ENCODE measurements around the gene ZNF552.
A peak's percentile ranks its signal among the peaks of the same experiment; 100 is the strongest.

The ZNF552 gene

DNA sequence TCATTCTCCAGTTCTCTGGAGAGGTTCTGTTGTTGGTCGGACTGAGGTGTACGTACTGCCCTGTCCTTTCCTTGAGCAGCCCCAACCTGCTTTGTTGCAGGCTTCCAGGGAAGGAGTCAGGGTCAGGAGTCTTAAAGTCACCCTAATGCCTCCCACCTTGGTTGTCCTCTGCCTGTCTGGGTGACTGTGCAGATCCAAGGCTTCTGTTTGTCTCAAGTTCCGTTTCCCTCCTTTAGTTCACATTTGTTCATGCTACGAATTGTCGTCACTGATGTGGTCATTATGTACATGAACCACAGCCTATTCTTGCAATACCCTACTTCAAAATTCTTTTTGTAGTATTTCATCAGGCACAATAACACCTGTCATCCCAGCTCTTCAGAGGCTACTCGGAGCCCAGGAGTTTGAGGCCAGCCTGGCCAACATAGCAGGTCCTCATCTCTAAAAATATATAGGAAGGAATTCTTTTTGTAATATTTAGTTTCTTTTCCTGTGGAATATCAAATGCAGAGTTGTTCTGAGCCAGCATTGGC lies 37.9 kb downstream of the ZNF552 start:
- no peak for DNase-seq (ENCODE audit: low read depth, low spot score)

- no peak for DNase-seq (ENCODE audit: low read depth, low spot score)
These were observed 41.2 kb downstream of the ZNF552 start for GRCh38 chr19:57773488-57773887.

DNA sequence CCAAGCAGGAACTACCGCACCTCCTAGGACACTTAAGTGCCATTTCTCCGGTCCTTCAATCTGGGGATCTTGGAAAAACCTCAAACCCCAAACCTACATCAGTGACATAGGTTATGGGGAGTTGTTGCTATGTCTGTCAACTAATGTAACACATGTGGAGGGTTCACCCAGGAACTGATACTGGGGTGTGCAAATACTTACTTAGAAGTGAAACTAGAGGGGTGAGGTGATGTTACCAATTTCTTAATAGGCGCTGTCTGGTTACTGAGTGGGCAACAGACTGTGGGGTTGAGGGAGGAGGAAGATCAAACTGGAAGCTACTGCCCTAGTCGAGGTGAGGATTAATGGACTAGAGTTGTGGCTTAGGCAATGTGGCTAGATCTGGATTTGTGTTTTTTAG lies 43.3 kb downstream of the ZNF552 start:
- no peak for DNase-seq (ENCODE audit: low read depth, low spot score)

DNA sequence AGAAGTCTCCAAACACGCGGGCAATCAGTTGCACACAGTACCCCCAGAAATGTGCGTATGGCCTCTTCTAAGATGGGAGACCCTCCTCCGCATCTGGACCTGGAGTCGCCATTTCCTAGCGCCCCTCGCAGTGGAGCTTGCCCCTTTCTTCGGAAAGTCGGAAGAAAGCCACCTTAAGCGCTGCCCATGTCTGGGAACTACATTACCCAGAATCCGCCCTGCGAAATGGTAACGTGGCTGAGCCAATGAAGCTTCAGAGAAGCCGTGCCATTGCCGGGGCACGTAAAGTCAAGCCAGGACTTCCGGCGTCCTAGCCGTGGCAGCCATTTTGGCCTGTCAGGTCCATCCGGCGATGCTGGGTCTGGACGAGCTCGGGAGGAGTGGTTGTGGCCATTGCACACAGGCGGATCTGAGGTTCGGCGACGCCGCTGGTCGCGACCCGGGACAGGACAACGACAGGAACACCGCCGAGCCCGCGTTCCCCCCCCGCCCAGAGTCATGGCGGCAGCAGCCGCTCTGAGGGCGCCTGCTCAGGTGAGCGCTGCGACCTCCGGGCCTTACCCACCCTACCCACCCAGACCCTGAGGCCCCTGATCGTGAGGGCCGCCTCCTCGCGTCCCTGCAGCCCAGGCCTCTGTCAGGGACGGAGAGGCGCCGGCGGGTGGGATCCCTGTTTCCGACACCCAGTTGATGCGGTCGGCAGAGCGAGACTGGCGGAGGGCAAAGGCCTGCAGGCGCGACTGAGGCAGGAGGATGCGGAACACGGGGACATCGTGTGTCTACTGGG lies 45.2 kb downstream of the ZNF552 start, which contains the start of gene ZNF586:
Gene ZNF586 (plus strand): TSS at position 332 of the 787 bp plus-strand sequence. CDS start 167 bp downstream, at position 499.
- DNase-seq (ENCODE audit: low read depth, low spot score): peak; percentile 97

DNA sequence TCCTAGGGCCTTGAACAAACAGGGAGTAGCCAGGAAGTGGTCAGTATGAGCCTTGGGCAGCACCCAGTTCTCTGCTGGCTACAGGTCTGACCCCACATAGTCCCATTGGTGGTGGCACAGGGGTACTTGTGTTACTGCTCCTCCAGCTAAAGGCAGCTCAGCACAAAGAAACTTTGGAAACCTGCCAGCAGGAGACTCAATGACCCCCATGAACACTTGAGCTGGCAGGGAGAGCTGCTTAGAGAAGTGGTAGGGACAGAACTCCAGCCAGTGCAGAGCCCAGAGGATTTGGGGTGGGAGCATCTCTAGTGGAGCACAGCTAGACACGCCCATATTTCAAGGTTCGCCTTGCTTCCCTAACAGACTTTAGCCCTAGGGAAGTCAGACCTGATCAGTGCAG lies 55.6 kb downstream of the ZNF552 start:
- no peak for DNase-seq (ENCODE audit: low read depth, low spot score)

DNA sequence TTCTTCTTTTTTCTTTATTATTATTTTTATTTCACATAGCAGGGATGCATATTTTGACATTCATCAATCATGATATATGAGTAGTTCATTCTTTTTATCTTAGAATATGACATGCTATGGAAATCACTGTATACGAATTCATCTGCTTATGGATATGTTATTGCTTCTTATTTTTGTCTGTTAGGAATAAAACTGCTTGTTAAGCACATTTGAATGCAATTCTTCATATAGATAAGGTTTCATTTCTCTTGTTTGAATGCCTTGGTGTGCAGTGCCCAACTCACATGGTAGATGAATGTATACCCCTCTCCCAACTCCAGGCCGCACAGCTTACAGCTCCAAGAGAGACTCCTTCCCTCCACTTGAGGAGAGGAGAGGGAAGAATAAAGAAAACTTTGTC lies 56.8 kb downstream of the ZNF552 start:
- no peak for DNase-seq (ENCODE audit: low read depth, low spot score)
